HEK293 (cell line): ENCODE measurements around the gene COPE.

Experiments used
- TCF7L2 ChIP-seq: IDR thresholded peaks from 2 replicates; pipeline ENCODE4 v1.6.1; 2011; ENCODE audit warnings: low read depth, mild to moderate bottlenecking, inconsistent platforms, low read length, moderate library complexity, borderline replicate concordance
- YY1 ChIP-seq: fragments of 450-650 bp; formaldehyde crosslinking; IDR thresholded peaks from 2 replicates; pipeline ENCODE4 v1.5.1; 2018; ENCODE audit warnings: missing biosample characterization, missing genetic modification characterization
- ZNF169 ChIP-seq: fragments of 450-650 bp; formaldehyde crosslinking; IDR thresholded peaks from 2 replicates; pipeline ENCODE4 v1.5.1; 2016; ENCODE audit warnings: missing biosample characterization, missing genetic modification characterization
- ZNF174 ChIP-seq: fragments of 450-650 bp; formaldehyde crosslinking; IDR thresholded peaks from 2 replicates; pipeline ENCODE4 v1.5.0; 2017; ENCODE audit warnings: missing biosample characterization, mild to moderate bottlenecking, missing genetic modification characterization
- ZNF223 ChIP-seq: fragments of 450-650 bp; formaldehyde crosslinking; IDR thresholded peaks from 2 replicates; pipeline ENCODE4 v1.5.1; 2016; ENCODE audit warnings: missing biosample characterization, missing genetic modification characterization
- ZNF660 ChIP-seq: fragments of 450-650 bp; IDR thresholded peaks from 2 replicates; pipeline ENCODE4 v1.5.1; 2018; ENCODE audit warnings: missing biosample characterization, mild to moderate bottlenecking, missing genetic modification characterization
- TF ChIP-seq, protein P1 (sequence below): fragments of 450-650 bp; formaldehyde crosslinking; IDR thresholded peaks from 2 replicates; pipeline ENCODE4 v1.5.1; 2016; ENCODE audit warnings: missing biosample characterization, missing genetic modification characterization
- TF ChIP-seq, protein P2 (sequence below): fragments of 450-650 bp; formaldehyde crosslinking; IDR thresholded peaks from 2 replicates; pipeline ENCODE4 v1.5.1; 2016; ENCODE audit warnings: missing biosample characterization, missing genetic modification characterization

DNA sequence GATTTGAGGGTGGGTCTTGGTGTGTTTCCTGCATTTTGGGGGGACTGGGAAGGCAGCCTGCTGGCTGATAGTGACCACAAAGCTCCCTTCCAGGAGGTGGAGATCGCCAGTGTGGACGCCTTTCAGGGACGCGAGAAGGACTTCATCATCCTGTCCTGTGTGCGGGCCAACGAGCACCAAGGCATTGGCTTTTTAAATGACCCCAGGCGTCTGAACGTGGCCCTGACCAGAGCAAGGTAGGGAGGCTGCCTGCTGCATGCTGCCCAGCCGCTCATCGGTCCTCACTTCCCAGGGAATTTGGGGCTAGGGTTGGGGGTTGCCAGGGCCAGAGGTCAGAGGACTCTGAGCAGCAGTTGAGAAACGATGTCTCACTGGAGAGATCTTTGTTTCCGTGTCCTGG is 57.3 kb downstream of the COPE start:
- no peak for TF ChIP-seq TCF7L2
- no peak for TF ChIP-seq ZNF169
- TF ChIP-seq YY1 = no peak
- TF ChIP-seq, protein P1, sequence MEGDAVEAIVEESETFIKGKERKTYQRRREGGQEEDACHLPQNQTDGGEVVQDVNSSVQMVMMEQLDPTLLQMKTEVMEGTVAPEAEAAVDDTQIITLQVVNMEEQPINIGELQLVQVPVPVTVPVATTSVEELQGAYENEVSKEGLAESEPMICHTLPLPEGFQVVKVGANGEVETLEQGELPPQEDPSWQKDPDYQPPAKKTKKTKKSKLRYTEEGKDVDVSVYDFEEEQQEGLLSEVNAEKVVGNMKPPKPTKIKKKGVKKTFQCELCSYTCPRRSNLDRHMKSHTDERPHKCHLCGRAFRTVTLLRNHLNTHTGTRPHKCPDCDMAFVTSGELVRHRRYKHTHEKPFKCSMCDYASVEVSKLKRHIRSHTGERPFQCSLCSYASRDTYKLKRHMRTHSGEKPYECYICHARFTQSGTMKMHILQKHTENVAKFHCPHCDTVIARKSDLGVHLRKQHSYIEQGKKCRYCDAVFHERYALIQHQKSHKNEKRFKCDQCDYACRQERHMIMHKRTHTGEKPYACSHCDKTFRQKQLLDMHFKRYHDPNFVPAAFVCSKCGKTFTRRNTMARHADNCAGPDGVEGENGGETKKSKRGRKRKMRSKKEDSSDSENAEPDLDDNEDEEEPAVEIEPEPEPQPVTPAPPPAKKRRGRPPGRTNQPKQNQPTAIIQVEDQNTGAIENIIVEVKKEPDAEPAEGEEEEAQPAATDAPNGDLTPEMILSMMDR = no peak
- no peak for TF ChIP-seq ZNF223
- TF ChIP-seq ZNF660 (tag by site-specific recombination) = no peak
- TF ChIP-seq, protein P2, sequence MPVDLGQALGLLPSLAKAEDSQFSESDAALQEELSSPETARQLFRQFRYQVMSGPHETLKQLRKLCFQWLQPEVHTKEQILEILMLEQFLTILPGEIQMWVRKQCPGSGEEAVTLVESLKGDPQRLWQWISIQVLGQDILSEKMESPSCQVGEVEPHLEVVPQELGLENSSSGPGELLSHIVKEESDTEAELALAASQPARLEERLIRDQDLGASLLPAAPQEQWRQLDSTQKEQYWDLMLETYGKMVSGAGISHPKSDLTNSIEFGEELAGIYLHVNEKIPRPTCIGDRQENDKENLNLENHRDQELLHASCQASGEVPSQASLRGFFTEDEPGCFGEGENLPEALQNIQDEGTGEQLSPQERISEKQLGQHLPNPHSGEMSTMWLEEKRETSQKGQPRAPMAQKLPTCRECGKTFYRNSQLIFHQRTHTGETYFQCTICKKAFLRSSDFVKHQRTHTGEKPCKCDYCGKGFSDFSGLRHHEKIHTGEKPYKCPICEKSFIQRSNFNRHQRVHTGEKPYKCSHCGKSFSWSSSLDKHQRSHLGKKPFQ (tag by site-specific recombination) = no peak
- TF ChIP-seq ZNF174 (tag by site-specific recombination) = no peak
